Esophagus muscularis mucosa (tissue), 4 donors: Measurements from ENCODE around the gene DLG5. TPM values are rescaled to one million over a fixed set of nuclear protein-coding genes. Genes with fewer than 3 reads are reported as not detected.

Experiments
- DNase-seq: peaks from one replicate; pipeline ENCODE4 v3.0.0-alpha.2; 2017; ENCODE audit errors: extremely low spot score
- H3K27ac ChIP-seq, 4 donors: fragments of 200-600 bp; sonication (generic); replicated peaks in 1 of 4; 1 replicate in 3 of 4; 2 replicates in 1 of 4; pipeline ENCODE4 v1.5.1; 2016 to 2019; ENCODE audit warnings: mild to moderate bottlenecking in 1 of 4
- H3K27me3 ChIP-seq, 4 donors: fragments of 200-600 bp; sonication (generic); one replicate each; pipeline versions ENCODE4 v1.5.1 to v1.6.0; 2016 to 2019
- H3K36me3 ChIP-seq, 4 donors: fragments of 200-600 bp; sonication (generic); one replicate each; pipeline ENCODE4 v1.5.1; 2016 to 2019
- H3K4me1 ChIP-seq, 4 donors: fragments of 200-600 bp; sonication (generic); one replicate each; pipeline ENCODE4 v1.5.1; 2016 to 2019
- H3K4me3 ChIP-seq, 4 donors: fragments of 200-600 bp; sonication (generic); 1 replicate in 2 of 4; 2 replicates in 2 of 4; pipeline ENCODE4 v1.5.1; 2016 to 2019; ENCODE audit warnings: mild to moderate bottlenecking in 4 of 4, moderate library complexity in 1 of 4
- H3K9me3 ChIP-seq, 4 donors: fragments of 200-600 bp; sonication (generic); 1 replicate in 3 of 4; 2 replicates in 1 of 4; pipeline ENCODE4 v1.5.1; 2016 to 2019
- CTCF ChIP-seq, 3 experiments: fragments of 200-600 bp in 2 of 3; fragments of 450-650 bp in 1 of 3; sonication (generic) in 2 of 3; IDR thresholded peaks; one replicate each; pipeline ENCODE4 v1.5.1; 2017 to 2019; ENCODE audit warnings: antibody characterized with exemption in 3 of 3, mild to moderate bottlenecking in 2 of 3, moderate library complexity in 1 of 3
- EP300 ChIP-seq: sonication (generic); formaldehyde crosslinking; IDR thresholded peaks from one replicate; pipeline ENCODE4 v1.6.1; 2017; ENCODE audit warnings: antibody characterized with exemption
- POLR2A ChIP-seq: fragments of 450-650 bp; IDR thresholded peaks from one replicate; pipeline ENCODE4 v1.6.1; 2017; ENCODE audit warnings: antibody characterized with exemption, moderate library complexity, mild to moderate bottlenecking, low read depth
- POLR2AphosphoS5 ChIP-seq, 2 donors: sonication (generic); formaldehyde crosslinking; IDR thresholded peaks; one replicate each; pipeline ENCODE4 v1.6.1; 2017; ENCODE audit warnings: antibody characterized with exemption in 2 of 2
- WGBS: methylation state at CpG from one replicate; pipeline ENCODE4 v1.1.5; 2018; 5-methylcytosine and 5-hydroxymethylcytosine counted together
- intact Hi-C: fragments of 100-400 bp; cut with DNase I; formaldehyde crosslinking; loops from one replicate; pipeline ENCODE4 v1.15.1; 2023
- total RNA-seq, 4 donors: library from RNA; depleted of rRNA; stranded (reverse); fragments of >200 nt; gene quantifications; one replicate each; pipeline versions ENCODE4 v1.1.0 to v1.2.1, GENCODE V29; 2016

Gene DLG5
- total RNA-seq, 4 donors from 2014 or later: 55.7 to 120 (median 76.6) TPM

DNA sequence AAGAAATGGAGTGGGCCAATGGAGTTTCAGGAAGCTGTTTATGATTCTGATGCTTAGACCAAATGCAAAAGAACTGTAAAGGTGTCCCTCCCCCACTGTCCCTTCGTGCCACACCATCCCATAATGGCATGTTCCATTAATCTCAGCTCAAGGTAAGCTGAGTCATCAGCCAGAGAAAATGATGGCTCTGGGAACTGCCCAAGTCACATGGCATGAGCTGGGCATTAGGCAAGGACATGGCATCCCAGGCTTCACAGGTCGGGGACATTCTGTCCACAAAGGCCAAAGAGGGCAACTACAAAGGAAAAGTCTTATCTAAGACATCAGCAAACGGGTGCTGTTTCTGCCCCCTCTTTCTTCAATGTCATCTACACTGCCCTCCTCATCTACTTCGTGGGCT is 44.9 kb downstream of the DLG5 start:
- no peak for DNase-seq
- H3K4me1 ChIP-seq: peaks cover 30 to 94% (median 79%) of the 10 kb centered on the region in 4 donors
- intact Hi-C loops: no loop called here

DNA sequence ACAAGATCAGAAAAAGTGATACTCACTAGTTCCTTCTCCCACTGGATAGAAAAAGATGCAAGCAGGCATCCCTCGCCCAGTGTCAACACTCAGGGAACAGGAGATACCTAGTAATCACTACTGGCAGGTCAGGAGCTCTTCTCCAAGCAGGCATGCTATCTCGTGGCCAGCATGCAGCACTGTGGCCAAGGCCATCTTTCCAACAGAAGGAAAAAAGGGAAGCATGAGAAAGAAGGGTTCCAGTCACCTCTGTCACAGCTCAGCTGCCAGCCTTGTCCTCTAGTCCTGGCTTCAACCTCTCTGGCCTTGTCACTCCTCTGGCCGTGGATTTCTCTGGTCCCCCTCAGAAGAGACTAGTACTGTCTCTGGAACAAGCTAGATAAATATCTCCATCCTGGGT is 45.3 kb downstream of the DLG5 start:
- H3K4me1 ChIP-seq: peaks cover 26 to 90% (median 75%) of the 10 kb centered on the region in 4 donors

More for the DNA sequence above, 44.9 kb downstream of the DLG5 start:
- TF ChIP-seq POLR2AphosphoS5 (IDR thresholded peaks at IDR 0.05) (peak; percentile 34 to 39), POLR2A (no peak)
- Histone ChIP-seq H3K4me3 (no peak overlapping the region), H3K27me3 (no peaks in the 10 kb centered on the region), H3K36me3 (no peaks in the 10 kb centered on the region), H3K9me3 (no peaks in the 10 kb centered on the region), H3K27ac (peak overlapping the region in 1 of 4 donors; percentile 33)
- WGBS: 89% methylated on average over 4 of the region's 4 CpGs

DNA sequence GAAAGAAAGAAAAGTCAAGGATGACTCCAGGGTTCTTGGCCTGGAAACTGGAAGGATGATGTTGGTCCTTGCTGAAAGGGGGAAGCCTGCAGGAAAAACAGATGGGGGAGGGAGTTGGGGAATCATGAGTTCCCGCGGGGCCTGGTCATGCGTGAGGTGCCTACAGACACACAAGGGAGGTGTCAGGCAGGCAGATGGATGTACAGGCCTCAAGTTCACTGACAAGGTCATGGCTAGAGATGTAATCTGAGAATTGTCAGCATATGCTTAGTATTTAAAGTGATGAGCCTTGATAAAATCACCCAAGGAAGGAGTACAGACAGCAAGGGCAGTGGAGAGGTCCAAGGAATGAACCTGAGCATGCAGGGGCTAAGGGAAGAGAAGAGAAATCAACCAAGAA is 46.8 kb downstream of the DLG5 start:
- TF ChIP-seq POLR2A: no peak
- TF ChIP-seq POLR2AphosphoS5 (IDR thresholded peaks at IDR 0.05): no peak
- no peak for TF ChIP-seq EP300
- TF ChIP-seq CTCF (IDR thresholded peaks at IDR 0.05): no peak
- 71% methylated on average over 3 of the region's 3 CpGs for WGBS
- Histone ChIP-seq H3K27me3 (no peaks in the 10 kb centered on the region), H3K4me1 (peaks cover 22 to 88% (median 69%) of the 10 kb centered on the region in 4 donors), H3K4me3 (no peak overlapping the region), H3K36me3 (no peaks in the 10 kb centered on the region), H3K27ac (peak overlapping the region in 1 of 4 donors; percentile 90), H3K9me3 (no peaks in the 10 kb centered on the region)
- no peak for DNase-seq
- intact Hi-C loops: no loop called here

More for the DNA sequence above, 45.3 kb downstream of the DLG5 start:
- no peaks in the 10 kb centered on the region for H3K9me3 ChIP-seq
- H3K27ac ChIP-seq: peak overlapping the region in 1 of 4 donors; percentile 33
- H3K27me3 ChIP-seq: no peaks in the 10 kb centered on the region
- 91% methylated on average over 2 of the region's 3 CpGs for WGBS
- no peak for DNase-seq
- no peak overlapping the region for H3K4me3 ChIP-seq
- TF ChIP-seq POLR2A: no peak
- H3K36me3 ChIP-seq: no peaks in the 10 kb centered on the region
- intact Hi-C loops: no loop called here

GRCh38 chr10:77879065-77879464 is 47.5 kb downstream of the DLG5 start:
- no peak overlapping the region for H3K4me3 ChIP-seq
- peak overlapping the region in 3 of 4 donors; percentile 79 to 90 (median 86) for H3K27ac ChIP-seq
- H3K36me3 ChIP-seq: no peaks in the 10 kb centered on the region
- WGBS: 95% methylated on average over 4 of the region's 4 CpGs
- no peaks in the 10 kb centered on the region for H3K9me3 ChIP-seq
- H3K4me1 ChIP-seq: peaks cover 27 to 88% (median 72%) of the 10 kb centered on the region in 4 donors
- intact Hi-C loops: no loop called here
- TF ChIP-seq POLR2A (no peak), CTCF (IDR thresholded peaks at IDR 0.05) (no peak), EP300 (no peak), POLR2AphosphoS5 (IDR thresholded peaks at IDR 0.05) (no peak)
- no peak for DNase-seq
- no peaks in the 10 kb centered on the region for H3K27me3 ChIP-seq

DNA sequence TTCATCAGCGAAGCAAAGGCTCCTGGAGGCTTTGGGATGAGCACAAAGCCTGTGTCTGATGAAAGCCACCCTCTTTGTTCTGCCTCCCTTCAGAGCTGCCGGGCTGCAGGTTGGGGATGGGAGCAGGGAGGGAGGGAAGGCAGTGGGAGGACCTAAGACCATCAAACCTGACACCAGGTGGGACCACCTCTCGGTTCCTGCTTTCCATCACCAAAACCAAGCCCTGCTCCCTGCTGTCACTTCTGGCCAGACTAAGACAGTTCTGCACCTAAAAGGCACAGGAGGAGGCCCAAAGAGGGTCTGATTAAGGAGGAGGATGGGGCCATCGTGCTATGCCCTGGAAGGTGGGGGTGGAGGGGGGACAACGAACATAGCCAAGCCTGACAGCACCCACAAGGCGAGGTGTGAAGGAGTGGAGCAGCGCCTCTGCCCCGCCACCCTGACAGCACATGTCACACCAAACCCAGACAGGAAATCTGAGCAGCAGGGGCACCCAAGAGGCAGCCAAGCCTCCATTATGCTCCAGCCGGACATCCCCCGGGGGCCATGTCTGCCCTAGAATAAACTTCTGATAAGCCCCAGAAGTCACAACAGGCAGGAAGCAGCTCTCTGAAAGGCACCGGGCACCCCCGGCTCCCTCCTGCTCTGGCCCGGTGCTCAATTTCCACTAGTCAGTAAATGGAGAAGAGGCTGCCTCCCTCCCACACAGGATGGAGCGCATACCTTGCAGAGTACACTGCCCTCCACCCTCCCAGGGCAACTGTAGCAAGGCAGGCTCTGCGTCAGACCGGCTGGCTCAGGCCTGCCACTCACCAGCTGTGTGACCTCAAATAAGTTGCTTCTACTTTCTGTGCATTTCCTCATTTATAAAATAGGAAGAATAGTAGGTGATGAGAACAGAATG is 48.9 kb downstream of the DLG5 start:
- intact Hi-C loops: no loop called here
- H3K27ac ChIP-seq: peak overlapping the region; percentile 67 to 90 (median 82)
- H3K36me3 ChIP-seq: no peaks in the 10 kb centered on the region
- H3K4me3 ChIP-seq: peak overlapping the region in 3 of 4 donors; percentile 5 to 19 (median 6)
- H3K27me3 ChIP-seq: no peaks in the 10 kb centered on the region
- TF ChIP-seq POLR2A (peak; percentile 17), POLR2AphosphoS5 (IDR thresholded peaks at IDR 0.05) (peak; percentile 71 to 80), CTCF (IDR thresholded peaks at IDR 0.05) (no peak)
- DNase-seq: no peak
- WGBS: 35% methylated on average over 9 of the region's 16 CpGs
- H3K9me3 ChIP-seq: no peaks in the 10 kb centered on the region
- peaks cover 38 to 88% (median 81%) of the 10 kb centered on the region in 4 donors for H3K4me1 ChIP-seq
